ENCODE data around the gene KCNJ9. TPM values are rescaled to one million over a fixed set of nuclear protein-coding genes. Genes with fewer than 3 reads are reported as not detected.

KCNJ9 gene
- total and polyA plus RNA-seq, 2 of the 13 experiments (the other 11 are each of a cell fraction or from before 2014, with no cell fraction given), result not detected

DNA sequence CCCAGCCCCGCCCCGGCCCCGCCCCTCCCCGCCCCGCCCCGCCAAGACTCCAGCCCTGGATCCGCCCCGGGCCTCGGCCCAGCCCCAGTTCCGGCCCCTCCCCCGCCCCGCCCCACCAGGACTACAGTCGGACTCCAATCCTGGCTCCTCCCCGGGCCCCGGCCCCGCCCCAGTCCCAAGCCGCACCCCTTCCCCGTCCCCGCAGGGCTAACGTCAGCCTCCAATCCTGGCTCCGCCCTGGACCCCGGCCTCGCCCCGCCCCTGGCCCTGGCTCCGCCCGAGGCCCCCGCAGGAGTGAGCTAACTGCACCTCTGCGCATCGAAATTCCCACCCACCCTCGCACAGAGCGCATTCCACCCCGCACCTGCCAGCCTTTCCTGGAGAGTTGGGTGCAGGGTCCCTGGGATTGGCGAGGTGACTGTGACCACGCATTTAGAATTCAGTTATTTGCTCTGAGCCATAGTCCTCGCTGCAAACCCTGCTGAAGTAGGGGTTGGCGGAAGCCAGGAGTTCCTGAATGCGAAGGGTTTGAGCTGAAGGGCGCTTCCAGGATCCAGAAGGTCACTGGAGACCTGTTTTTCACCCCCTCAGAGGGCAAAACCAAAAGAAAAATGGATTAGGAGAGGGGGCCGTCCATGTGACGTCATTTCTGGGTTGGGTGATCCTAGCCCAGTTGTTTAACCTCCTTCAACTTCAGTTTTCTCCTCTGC, 17.7 kb downstream of the KCNJ9 start:
- WGBS (ENCODE audit: low lambda C conversion rate), result 1% methylated on average over 13 of the region's 40 CpGs
- Histone ChIP-seq H3K27ac (ENCODE audit: extremely low read length, insufficient read depth, low read length) (peak overlapping the region; percentile 67), H3K27me3 (ENCODE audit: control insufficient read depth in 1 of 2, insufficient read depth in 2 of 2, low read length in 2 of 2) (no peaks in the 10 kb centered on the region), H3K36me3 (replicated peaks in 1 of 2; ENCODE audit: control insufficient read depth in 1 of 2, insufficient read depth in 2 of 2, low read length in 2 of 2) (no peaks in the 10 kb centered on the region; a peak in 1 of 5 replicates), H2AFZ (ENCODE audit: low read length) (peak overlapping the region; percentile 76), H3K4me3 (replicated peaks in 1 of 3; ENCODE audit: insufficient read depth in 1 of 3, low read depth in 2 of 3, low read length in 3 of 3) (peak overlapping the region; percentile 69 to 76 (median 70)), H3K4me2 (ENCODE audit: low read depth, low read length) (peak overlapping the region; percentile 100), H3K9ac (ENCODE audit: insufficient read depth, low read depth, low read length) (peak overlapping the region; percentile 72), H3K9me3 (ENCODE audit: low read length) (no peaks in the 10 kb centered on the region), H3K4me1 (ENCODE audit: insufficient read depth, low read length) (peaks cover 87% of the 10 kb centered on the region), H4K20me1 (ENCODE audit: insufficient read depth, low read length) (no peaks in the 10 kb centered on the region), H3K79me2 (ENCODE audit: insufficient read depth, low read length) (peaks cover 18% of the 10 kb centered on the region)
- ATAC-seq, result peak; percentile 79
- POLR2A ChIA-PET, result interaction anchor here (1.0 to 2.2 kb wide), 9 partner anchors 10 to 186 kb away, joined by 3 to 14 read pairs (median 6); partner anchors contain the start of genes DCAF8, KCNJ10 and PEX19
- BruUV-seq (replicated peaks), result no TSS peak
- in situ Hi-C loops (cut with HindIII; ENCODE audit: extremely low pct_ligation_motif_present, low pct_unique_long_range_greater_than_20kb) (no loop called here), intact Hi-C loops (cut with micrococcal nuclease; ENCODE audit: unreplicated experiment) (no loop called here)
- CTCF ChIA-PET (ENCODE audit: low intra/inter-chr PET ratio, low total read pairs), result no interaction called here
- peak; percentile 46 for FAIRE-seq
- peak; percentile 85 for DNase-seq (ENCODE audit: low spot score)
- TF ChIP-seq WIZ (CRISPR knock-in tag; IDR thresholded peaks at IDR 0.05), result no peak
- TF ChIP-seq, protein P1, sequence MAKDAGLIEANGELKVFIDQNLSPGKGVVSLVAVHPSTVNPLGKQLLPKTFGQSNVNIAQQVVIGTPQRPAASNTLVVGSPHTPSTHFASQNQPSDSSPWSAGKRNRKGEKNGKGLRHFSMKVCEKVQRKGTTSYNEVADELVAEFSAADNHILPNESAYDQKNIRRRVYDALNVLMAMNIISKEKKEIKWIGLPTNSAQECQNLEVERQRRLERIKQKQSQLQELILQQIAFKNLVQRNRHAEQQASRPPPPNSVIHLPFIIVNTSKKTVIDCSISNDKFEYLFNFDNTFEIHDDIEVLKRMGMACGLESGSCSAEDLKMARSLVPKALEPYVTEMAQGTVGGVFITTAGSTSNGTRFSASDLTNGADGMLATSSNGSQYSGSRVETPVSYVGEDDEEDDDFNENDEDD (CRISPR knock-in tag; IDR thresholded peaks at IDR 0.05; ENCODE audit: borderline replicate concordance), result no peak
- TF ChIP-seq TAF15 (IDR thresholded peaks at IDR 0.05; ENCODE audit: low read depth, low read length, poor library complexity, severe bottlenecking), result no peak
- no peak for TF ChIP-seq ZNF296 (CRISPR knock-in tag; conservative IDR thresholded peaks at IDR 0.05)
- no peak for TF ChIP-seq ZNF747 (CRISPR knock-in tag; IDR thresholded peaks at IDR 0.05; ENCODE audit: borderline replicate concordance)
- peak; percentile 84; the same call in 1 of the 2 replicates for TF ChIP-seq ZSCAN25 (CRISPR knock-in tag; IDR thresholded peaks at IDR 0.05)
- no peak for TF ChIP-seq NFIC (IDR thresholded peaks at IDR 0.05; ENCODE audit: low read length)
- no peak for TF ChIP-seq ZNF337 (CRISPR knock-in tag; IDR thresholded peaks at IDR 0.05; ENCODE audit: borderline replicate concordance, low read depth)
- TF ChIP-seq, protein P2, sequence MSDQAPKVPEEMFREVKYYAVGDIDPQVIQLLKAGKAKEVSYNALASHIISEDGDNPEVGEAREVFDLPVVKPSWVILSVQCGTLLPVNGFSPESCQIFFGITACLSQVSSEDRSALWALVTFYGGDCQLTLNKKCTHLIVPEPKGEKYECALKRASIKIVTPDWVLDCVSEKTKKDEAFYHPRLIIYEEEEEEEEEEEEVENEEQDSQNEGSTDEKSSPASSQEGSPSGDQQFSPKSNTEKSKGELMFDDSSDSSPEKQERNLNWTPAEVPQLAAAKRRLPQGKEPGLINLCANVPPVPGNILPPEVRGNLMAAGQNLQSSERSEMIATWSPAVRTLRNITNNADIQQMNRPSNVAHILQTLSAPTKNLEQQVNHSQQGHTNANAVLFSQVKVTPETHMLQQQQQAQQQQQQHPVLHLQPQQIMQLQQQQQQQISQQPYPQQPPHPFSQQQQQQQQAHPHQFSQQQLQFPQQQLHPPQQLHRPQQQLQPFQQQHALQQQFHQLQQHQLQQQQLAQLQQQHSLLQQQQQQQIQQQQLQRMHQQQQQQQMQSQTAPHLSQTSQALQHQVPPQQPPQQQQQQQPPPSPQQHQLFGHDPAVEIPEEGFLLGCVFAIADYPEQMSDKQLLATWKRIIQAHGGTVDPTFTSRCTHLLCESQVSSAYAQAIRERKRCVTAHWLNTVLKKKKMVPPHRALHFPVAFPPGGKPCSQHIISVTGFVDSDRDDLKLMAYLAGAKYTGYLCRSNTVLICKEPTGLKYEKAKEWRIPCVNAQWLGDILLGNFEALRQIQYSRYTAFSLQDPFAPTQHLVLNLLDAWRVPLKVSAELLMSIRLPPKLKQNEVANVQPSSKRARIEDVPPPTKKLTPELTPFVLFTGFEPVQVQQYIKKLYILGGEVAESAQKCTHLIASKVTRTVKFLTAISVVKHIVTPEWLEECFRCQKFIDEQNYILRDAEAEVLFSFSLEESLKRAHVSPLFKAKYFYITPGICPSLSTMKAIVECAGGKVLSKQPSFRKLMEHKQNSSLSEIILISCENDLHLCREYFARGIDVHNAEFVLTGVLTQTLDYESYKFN (CRISPR knock-in tag; conservative IDR thresholded peaks at IDR 0.05), result no peak; the same call in 1 of the 2 replicates
- TF ChIP-seq, protein P3, sequence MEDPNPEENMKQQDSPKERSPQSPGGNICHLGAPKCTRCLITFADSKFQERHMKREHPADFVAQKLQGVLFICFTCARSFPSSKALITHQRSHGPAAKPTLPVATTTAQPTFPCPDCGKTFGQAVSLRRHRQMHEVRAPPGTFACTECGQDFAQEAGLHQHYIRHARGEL (CRISPR knock-in tag; IDR thresholded peaks at IDR 0.05), result no peak
- TF ChIP-seq, protein P4, sequence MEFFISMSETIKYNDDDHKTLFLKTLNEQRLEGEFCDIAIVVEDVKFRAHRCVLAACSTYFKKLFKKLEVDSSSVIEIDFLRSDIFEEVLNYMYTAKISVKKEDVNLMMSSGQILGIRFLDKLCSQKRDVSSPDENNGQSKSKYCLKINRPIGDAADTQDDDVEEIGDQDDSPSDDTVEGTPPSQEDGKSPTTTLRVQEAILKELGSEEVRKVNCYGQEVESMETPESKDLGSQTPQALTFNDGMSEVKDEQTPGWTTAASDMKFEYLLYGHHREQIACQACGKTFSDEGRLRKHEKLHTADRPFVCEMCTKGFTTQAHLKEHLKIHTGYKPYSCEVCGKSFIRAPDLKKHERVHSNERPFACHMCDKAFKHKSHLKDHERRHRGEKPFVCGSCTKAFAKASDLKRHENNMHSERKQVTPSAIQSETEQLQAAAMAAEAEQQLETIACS (CRISPR knock-in tag; IDR thresholded peaks at IDR 0.05), result no peak
- TF ChIP-seq HOXA3 (CRISPR knock-in tag; IDR thresholded peaks at IDR 0.05), result 0 out of 2 replicates have a peak, but pooled peaks have one; percentile 14
